HG03135 (cell line): ENCODE data around the gene OGFOD3.

ENCODE experiments used
- ATAC-seq: cut with Tn5 transposase; IDR thresholded peaks from one replicate; pipeline ENCODE4 v1.9.1; 2021; ENCODE audit warnings: mild to moderate bottlenecking, moderate library complexity; ENCODE audit not compliant: unreplicated experiment

The OGFOD3 gene

DNA sequence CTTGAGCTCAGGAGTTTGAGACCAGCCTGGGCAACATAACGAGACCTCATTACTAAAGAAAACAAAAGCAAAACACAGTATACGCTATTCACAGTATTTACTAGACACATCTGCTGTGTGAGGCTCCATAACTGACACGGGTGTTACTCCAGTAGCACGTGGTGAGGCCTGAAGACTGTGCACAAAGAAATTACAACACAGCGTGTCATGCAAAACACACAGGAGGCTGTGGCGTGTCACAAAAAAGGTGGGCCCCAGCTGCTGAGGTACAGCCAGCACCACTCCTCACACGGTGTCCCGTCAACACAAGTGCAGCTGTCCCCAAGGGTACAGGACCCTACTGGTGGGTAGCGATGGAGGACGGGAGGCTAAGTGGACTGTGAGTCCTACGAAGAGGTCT is 29.5 kb upstream of the OGFOD3 start:
- ATAC-seq: no peak

DNA sequence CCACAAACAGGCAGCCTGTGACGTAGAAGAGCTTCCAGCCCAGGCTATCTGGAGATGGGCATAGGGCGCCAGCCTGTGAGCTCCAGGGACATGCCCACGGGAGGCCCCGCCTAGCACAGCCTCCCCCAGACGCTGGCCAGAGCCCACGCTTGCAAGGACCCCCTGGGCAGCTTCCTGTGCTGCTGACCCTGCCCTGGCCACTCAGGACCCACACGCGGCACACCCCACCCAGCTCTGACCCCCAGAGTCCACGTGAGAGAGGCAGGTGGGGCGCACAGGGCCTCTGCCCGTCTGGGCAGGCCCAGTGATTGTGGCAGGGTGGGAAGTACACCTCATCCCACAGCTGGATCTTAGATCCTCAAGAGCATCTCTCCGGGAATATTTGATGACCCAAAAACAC is 28.3 kb upstream of the OGFOD3 start:
- no peak for ATAC-seq

DNA sequence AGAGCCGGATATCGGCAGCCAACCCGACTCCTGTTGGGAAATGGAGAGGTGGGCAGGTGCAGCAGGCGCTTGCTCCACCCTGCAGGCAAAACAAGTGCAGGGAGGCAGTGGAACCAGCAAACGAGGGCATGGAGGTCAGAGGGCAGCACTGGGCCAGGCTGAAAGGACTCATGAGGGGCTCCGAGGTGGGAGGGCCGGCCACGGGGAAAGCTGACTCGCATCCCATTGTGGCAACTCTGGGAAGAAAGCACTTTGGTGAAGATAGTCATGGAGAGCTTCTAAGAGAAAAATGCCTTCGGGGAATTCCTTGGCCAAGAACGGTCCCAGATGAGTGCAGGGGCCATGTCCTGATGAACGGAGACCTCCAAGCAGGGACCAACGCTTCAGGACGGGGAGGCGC is 27.7 kb upstream of the OGFOD3 start:
- no peak for ATAC-seq

DNA sequence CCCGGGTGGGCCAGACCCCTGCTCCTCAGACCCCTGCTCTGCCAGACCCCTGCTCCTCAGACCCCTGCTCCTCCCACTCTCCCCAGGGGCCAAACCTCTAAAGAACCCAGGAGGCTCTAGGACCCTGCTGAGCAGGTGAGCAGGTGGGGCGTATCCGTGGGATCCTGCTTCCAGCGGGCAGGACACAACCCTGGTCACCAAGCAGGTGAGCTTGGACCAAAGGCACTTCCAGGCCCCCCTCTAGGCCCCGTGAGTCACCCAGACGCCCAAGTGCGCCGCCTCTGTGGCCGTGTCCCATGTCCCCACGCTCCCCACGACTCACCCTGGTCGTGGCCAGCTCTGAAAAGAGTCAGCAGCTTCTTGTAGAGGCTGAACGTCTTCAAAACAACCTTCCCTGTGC is 27.2 kb upstream of the OGFOD3 start:
- no peak for ATAC-seq

DNA sequence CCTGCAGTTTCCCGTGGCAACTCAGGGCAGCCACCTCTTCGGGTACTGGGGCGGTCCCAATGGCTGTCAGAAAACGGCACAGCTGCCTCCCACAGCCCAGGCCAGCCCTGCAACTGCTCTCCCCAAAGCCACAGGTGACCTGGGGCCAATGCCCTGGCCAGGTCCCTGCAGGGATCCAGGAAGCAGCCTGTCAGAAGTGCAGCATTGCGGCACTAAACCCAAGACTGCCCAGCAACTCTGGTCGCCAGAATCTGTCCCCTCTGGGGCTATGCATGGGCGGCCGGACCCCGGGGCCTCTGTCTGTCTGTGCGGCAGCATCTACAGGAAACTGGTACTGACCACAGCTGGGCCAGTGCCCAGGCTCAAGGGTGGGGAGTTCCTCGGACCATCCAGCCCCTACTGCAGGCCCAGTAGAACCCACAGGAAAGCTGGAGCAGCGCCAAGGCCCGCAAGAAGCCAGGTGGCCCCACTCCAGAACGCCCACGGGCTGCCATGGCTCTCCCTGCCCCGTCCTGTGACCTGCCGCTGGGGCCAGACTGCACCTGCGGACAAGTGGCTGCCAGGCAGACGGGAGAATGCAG is 26.6 kb upstream of the OGFOD3 start:
- ATAC-seq: no peak

DNA sequence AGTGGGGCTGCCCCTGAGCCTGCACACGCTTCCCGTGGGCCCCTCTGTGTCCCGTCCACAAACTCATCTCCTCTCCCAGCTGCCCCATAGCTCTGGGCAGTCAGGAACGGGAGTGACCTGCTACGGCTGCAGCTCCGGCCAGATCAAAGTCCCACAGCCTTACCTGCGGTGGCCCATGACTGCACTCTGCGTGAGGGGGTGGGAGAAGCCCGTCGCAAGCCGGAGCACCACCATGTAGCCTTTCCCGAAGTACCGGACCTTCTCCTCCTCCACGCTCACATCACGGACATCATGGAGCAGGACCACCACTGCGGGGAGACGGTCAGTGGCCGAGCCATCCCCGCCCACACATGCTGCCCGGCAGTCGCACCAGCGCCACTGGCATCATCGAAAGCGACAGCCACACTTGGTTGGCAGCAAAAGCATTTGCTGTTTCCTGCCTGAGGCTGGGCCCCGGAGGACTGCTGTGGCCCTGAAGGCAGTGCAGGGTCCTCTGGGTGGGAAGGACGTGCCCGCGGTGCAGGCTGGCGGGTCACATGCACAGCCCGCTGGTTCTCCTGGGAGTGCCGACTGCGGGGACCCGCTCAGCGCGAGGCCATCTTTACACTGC is 26.0 kb upstream of the OGFOD3 start:
- ATAC-seq: no peak

DNA sequence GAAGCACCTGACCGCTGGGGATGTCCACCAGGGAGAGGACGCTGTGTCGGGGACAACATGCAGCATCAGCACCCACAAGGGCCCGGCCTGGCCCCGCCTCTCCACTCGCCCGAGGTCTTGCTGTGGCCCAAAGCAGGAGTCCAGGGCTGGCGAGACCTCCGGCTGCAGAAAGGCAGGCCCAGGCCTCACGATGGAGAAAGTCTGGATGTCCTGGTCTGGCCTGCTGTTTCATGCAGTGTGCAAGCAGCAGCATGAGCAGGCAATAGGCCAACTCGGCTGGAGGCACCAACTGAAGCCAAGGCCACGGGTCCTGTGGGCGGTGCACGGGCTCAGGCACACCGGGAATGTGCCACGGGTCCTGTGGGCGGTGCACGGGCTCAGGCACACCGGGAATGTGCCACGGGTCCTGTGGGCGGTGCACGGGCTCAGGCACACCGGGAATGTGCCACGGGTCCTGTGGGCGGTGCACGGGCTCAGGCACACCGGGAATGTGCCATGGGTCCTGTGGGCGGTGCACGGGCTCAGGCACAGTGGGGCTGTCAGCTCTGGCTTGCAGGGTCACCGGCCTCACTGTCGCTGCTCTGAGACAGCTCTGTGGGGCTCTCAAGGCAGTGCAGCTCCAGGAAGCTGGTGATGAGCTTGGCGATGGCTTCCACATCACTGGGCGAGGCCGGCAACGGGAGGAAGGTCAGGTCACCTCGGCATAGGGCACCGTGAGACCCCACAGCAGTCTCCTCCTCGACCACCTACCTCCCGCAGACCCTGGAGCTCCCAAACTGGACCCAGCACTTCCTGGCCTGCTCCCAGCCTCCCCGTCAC is 25.3 kb upstream of the OGFOD3 start:
- no peak for ATAC-seq

DNA sequence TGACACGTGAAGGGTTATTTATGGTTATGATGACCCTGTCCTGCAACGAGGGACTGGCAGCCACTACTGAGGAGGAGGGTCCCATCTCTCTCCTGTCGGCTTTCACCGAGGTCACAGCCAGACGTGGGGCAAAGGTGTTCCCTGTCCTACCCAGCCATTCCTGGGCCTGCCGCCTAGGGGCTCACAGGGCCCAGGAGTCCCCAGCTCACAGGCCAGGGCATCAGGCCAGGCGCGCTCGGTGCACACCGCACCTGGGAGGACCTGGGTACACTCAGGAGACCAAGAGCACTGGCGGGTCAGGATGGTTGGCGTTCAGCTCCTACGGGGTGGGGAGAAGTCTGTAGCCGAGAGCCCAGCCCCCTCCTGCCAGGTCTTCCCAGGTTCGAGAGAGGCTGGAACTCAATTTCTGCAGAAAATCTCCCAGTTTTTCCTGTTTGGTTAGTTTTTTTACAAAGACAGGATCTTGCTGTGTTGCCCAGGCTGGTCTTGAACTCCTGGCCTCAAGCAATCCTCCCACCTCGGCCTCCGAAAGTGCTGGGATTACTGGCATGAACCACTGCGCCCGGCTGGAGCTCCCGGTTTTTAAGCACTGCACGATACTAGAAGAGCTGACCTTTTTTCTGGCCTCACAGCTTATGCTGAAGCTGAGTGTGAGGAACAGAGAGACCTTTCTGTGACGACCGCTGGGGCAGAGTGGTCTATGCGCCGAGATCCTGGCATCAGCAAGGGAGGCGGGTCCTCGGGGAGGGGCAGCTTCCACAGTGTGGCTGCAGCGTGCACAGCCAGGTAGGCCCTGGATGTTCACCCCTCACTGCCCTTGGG is 24.5 kb upstream of the OGFOD3 start:
- no peak for ATAC-seq

DNA sequence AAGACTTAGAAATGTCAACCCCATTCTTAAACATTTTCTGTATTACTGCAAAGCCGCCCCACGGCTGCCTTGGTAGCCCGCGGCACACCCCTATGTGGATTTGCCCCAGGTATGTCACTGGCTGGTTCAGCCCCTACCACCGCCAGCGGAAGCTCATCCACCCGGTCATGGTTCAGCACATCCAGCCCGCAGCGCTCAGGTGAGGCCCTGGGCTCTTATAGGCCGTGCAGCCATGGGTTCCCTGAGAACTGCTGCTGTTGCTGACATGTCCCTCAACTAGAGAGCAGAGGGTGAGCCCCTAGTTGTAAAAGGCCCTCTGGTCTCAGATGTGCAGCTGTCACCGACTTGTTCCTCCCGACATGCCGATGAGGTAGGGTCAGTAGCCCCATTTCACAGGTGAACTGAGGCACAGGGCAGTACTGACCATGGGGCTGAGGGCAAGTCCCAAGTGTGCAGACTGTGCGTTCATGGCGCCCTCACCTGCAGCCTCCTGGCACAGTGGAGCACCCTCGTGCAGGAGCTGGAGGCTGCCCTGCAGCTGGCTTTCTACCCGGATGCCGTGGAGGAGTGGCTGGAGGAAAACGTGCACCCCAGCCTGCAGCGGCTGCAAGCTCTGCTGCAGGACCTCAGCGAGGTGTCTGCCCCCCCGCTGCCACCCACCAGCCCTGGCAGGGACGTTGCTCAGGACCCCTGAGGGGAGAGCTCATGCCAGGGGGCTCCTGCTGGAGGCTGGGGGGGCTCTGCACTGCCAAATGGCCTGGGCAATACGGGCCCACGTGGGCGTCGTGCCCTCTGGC is 23.5 kb upstream of the OGFOD3 start:
- ATAC-seq: no peak

DNA sequence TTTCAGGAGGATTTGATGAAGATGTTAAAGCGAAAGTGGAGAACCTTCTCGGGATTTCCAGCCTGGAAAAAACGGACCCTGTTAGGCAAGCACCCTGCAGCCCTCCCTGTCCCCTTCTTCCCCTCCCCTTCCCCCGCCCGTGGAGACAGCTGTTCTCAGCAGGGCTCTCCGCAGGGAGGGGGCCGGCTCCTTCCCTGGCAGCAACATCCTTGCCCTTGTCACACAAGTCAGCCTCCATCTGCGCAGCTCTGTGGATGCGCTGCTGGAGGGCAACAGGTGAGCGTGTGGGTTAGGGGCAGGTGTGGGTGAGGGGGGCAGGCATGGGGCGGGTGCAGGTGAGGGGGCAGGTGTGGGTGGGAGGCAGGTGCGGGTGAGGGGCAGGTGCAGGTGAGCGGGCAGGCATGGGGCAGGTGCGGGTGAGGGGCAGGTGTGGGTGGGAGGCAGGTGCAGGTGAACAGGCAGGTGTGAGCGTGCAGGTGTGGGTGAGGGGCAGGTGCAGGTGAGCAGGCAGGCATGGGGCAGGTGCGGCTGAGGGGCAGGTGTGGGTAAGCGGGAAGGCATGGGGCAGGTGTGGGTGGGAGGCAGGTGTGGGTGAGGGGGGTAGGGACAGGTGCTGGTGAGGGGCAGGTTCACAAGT is 22.7 kb upstream of the OGFOD3 start:
- no peak for ATAC-seq

DNA sequence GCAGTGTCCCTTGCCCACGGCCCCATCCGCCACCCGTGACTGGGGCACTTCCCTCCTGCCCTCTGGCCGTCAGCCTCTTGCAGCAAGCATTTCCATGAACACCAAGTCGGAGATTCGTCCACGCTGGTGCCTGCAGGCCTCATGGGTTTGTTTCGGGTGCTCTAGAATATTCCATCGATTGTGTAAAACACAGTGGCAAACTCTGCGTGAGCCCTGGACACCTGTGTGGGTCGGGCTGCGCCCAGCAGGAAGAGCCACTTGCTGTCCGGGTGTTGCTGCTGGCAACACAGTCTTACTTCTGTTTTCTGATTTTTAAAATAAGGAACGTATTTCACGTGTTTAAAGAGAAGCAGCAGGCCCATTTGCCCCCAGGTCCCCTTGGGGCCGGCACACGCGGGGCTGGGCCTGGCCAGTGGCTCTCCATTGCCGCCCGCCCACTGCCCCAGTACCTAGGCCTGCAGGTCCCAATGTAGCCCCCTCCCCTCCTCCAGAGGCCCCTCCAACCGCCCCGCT is 22.1 kb upstream of the OGFOD3 start:
- no peak for ATAC-seq

DNA sequence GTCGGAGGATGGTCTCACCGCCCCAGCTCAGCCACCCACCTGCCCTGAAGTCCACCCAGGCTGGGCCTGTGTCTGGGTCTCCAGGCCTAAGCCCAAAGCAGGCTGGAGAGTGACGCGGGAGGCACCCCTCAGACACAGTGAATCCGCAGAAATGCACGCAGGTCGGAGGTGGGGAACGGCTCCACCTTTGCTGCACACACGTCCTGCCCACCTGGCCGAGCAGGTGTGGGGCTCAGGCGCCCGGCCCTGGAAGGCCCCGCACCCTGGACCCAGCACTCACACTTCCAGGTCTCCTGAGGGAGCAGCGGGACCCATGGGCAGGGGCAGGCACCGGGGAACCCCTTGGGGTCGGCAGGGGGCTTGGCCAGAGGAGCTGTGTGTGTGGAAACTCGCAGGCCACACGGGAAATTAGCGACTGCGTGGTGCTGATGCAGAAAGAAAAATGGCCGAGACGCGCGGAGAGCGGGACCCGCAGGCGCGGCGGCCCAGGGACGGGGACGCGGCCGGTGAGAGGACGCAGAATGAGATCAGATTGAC is 21.5 kb upstream of the OGFOD3 start:
- ATAC-seq: no peak

DNA sequence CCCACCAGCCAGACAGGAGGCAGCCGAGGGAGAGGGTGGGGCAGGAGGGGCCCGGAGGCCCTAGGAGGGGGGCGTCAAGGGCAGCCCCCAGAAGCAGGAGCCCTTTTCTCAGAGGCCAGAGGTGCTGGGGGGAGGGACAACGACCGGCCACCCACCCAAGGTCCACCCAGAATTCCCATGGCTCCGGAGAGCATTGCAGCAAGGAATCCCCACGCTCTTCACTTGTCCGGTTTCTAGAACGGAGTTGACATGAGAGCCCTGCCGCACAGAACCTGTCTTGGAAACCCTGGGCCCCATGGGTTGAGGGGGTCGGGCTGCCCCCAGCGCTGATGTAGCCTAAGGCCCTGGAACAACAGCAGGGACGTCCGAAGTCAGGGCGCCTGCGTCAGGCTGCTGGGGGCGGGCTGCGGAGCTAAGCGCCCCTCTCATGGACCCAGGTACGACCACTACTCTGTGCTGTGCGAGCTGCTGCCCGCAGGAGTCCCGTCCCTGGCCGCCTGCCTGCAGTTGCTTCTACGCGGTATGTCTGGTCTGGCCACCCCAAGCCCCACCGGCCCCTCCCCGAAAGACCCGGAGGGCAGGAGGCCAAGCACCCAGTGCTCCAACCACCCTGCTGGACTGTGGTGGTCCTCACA is 20.9 kb upstream of the OGFOD3 start:
- no peak for ATAC-seq

DNA sequence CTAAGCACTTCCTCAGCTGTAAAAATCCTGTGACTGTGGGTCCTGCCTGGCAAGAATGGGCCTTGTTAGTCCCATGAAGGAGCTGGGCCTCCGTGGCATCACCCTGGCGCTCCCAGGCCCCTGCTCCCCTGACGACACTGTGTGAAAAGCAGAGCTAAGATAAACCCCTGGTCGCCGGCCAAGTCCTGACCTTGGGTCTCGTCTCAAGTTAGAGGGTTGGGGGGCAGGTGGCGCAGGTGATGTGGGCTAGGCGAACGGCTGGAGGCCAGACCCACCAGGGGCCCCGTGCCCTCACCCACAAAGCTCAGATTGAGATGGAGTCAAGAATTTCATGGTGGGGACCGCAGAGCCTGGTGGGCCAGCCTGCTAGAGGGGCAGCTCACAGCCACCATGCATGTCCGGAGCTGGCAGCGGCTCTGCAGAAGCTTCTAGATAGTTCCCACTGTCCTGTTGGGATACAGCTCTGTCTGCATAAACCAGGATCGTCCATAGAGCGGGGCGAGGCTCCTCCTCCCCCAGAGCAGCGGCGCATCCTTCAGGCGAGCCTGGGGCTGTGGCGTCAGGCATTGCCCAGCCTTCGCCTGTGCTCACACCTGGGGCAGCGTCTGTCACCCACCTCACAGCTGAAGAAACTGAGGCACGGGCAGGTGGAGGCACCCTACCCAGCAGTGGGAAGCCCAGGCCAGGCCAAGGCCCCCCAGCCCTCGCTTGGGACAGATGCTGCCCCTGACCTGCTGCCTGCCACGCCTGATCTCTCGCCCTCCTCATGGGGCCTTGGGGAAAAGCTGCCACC is 20.2 kb upstream of the OGFOD3 start:
- ATAC-seq: no peak

DNA sequence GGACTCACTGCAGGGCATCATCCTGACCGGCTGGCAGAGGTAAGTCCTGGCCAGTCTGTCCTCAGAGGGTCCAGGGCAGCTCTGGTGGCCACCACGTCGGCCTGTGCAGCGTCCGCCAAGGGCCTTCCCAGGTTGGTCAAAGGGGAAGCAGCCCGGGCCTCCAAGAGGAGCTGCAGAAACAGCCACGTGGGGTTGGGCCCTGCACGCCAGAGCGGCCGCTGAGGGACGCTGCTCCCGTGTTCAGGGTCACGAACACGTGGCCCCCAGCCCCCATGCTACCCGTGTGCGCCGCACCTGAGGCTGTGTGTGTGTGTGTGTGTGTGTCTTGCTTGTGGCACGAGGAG is 18.9 kb upstream of the OGFOD3 start:
- ATAC-seq: no peak

DNA sequence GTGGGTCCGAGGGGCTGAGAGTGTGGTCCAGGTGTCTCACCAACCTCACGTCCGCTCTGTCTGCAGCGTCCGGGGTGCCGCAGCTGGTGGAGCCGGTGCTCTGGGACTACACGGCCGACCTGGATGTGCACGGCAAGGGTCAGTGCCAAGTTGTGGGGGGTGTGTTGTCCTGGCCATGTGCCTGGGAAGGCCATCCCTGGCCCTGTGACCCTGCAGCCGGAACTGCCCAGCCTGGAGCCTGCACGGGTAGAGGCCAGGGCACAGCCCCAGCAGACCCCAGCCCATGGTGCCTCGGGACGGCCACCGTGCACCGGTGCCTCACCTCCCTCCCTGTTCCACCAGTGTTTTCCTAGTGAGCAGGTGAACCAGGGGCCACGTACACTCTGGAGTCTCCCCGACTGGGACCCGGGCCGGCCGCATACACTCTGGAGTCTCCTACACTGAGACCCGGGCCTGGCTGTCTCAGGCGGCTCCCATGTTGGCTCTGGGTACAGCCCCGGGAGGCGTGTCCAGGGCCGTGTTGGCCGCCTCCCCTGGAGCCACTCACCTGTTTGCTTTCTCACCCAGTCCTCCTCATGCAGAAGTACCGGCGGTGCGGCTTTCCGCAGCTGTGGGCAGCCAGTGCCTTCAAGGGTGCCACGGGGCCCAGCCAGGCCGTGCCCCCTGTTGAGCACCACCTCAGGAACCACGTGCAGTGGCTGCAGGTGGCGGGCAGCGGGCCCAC is 18.4 kb upstream of the OGFOD3 start:
- ATAC-seq: no peak

DNA sequence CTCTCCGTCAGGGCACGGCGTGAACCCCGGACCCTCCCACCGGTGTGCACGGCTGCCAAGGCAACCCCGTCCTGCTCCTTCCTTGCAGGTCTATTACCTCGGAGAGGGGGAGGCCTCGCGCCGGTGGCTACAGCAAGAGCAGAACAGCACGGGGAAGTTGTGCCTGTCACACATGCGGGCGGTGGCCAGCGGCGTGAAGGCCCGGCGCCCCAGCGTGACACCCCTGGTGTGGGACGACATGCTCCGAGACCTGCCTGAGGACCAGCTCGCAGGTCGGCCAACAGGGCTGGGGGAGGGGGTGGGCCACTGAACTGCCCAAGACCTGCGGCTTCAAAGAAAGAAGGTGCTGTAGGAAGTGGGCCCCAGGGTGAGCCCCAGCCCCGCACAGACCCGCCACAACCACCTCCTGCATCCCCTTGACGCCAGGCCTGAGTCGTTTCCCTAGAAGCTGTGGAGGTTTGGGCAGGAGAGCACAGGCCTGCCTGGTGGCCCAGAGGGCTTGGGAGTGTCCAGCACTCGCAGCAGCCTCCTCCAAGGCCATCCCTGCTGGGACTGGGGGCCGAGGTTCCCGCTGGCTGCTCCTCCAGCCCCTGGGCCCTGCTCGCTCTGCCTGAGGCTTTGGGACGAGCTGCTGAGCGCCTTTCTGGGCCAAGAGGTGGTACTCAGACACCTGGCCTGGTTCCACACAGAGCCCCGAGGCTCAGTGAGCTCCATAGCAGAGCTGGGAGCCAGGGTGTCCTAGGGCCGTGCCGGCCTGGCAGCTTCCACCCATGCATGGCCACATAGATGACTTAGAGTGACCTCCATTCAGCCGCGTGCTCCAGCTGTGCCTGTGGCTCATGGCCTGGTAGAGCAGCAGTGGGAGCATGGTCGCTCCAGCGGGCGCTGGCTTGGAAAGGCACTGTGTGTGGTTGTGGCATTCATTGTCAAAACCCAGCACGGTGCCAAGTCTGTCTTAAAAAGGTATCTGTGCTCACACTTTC is 17.5 kb upstream of the OGFOD3 start:
- no peak for ATAC-seq
